ENCODE measurements around the gene PTP4A2.

The PTP4A2 gene

DNA sequence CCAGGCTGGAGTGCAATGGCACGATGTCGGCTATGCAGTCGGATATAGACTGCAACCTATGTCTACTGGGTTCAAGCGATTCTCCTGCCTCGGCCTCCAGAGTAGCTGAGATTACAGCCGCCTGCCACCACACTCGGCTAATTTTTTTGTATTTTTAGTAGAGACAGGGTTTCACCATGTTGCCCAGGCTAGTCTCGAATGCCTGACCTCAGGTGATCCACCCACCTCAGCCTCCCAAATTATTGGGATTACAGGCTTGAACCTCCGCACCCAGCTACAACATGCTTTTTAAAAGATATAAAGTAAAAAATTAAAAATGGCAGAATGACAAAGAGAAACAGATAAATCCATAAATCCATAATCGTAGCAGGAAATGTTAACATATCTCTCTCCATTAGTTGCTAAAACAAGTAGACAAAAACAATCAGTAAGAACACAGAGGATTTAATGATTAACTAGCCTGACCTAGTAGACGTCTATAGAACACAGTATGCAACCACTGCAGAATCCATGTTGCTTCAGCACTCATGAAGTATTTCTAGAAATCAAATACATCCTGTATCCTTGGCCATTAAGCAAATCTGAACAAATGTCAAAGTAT is 62.4 kb downstream of the PTP4A2 start:
- no peak overlapping the region for H3K4me2 ChIP-seq (ENCODE audit: low read depth, low read length, poor library complexity, severe bottlenecking)
- TF ChIP-seq, protein P1, sequence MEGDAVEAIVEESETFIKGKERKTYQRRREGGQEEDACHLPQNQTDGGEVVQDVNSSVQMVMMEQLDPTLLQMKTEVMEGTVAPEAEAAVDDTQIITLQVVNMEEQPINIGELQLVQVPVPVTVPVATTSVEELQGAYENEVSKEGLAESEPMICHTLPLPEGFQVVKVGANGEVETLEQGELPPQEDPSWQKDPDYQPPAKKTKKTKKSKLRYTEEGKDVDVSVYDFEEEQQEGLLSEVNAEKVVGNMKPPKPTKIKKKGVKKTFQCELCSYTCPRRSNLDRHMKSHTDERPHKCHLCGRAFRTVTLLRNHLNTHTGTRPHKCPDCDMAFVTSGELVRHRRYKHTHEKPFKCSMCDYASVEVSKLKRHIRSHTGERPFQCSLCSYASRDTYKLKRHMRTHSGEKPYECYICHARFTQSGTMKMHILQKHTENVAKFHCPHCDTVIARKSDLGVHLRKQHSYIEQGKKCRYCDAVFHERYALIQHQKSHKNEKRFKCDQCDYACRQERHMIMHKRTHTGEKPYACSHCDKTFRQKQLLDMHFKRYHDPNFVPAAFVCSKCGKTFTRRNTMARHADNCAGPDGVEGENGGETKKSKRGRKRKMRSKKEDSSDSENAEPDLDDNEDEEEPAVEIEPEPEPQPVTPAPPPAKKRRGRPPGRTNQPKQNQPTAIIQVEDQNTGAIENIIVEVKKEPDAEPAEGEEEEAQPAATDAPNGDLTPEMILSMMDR (conservative IDR thresholded peaks at IDR 0.05; ENCODE audit: low read length), result no peak
- TF ChIP-seq EZH2phosphoT487 (IDR thresholded peaks at IDR 0.05; ENCODE audit: borderline replicate concordance), result no peak
- peaks cover 3% of the 10 kb centered on the region for H3K4me1 ChIP-seq (ENCODE audit: insufficient read depth, low read length, poor library complexity, severe bottlenecking)
- no peak overlapping the region for H2AFZ ChIP-seq (ENCODE audit: low read length)
- H3K9ac ChIP-seq (ENCODE audit: low read depth, low read length, poor library complexity, severe bottlenecking), result no peak overlapping the region
- no peaks in the 10 kb centered on the region for H3K36me3 ChIP-seq (ENCODE audit: insufficient read depth, low read length)
- no peak overlapping the region for H3K4me3 ChIP-seq (ENCODE audit: low read length, poor library complexity, severe bottlenecking)
- H3F3A ChIP-seq (ENCODE audit: low read depth), result no peaks in the 10 kb centered on the region
- no peaks in the 10 kb centered on the region for H3K9me3 ChIP-seq (ENCODE audit: insufficient read depth, low read depth, low read length)
- H3K79me2 ChIP-seq (ENCODE audit: insufficient read depth, low read length), result no peaks in the 10 kb centered on the region
- H3K27me3 ChIP-seq (ENCODE audit: insufficient read depth, low read length, poor library complexity, severe bottlenecking), result no peaks in the 10 kb centered on the region
- H3K9me2 ChIP-seq (replicated peaks; ENCODE audit: low read depth, low read length), result no peaks in the 10 kb centered on the region
- H4K20me1 ChIP-seq (ENCODE audit: insufficient read depth, low read length, poor library complexity, severe bottlenecking), result no peaks in the 10 kb centered on the region

DNA sequence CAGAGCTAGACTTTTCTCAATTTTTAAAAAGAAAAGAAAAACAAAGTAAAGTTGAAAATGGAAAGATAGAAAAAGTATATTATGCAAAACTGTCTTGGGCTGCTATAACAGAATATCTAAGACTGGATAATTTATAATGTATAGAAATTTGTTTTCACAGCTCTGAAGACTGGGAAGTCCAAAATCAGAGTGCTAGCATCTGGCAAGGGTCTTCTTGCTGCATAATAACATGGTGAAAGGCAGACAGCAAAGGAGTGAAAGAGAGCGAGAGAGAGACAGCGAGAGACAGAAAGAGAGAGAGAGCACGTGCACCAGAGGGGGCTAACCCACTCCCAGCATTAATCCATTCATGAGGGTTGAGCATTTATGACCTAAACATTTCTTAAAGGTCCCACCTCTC is 63.2 kb downstream of the PTP4A2 start:
- H3K4me1 ChIP-seq (ENCODE audit: insufficient read depth, low read length, poor library complexity, severe bottlenecking), result no peaks in the 10 kb centered on the region
- no peaks in the 10 kb centered on the region for H3K36me3 ChIP-seq (ENCODE audit: insufficient read depth, low read length)
- no peaks in the 10 kb centered on the region for H3K79me2 ChIP-seq (ENCODE audit: insufficient read depth, low read length)
- H2AFZ ChIP-seq (ENCODE audit: low read length), result no peak overlapping the region
- no peak overlapping the region for H3K4me2 ChIP-seq (ENCODE audit: low read depth, low read length, poor library complexity, severe bottlenecking)
- no peaks in the 10 kb centered on the region for H3F3A ChIP-seq (ENCODE audit: low read depth)
- no peak overlapping the region for H3K9ac ChIP-seq (ENCODE audit: low read depth, low read length, poor library complexity, severe bottlenecking)
- no peaks in the 10 kb centered on the region for H3K9me2 ChIP-seq (replicated peaks; ENCODE audit: low read depth, low read length)
- H3K9me3 ChIP-seq (ENCODE audit: insufficient read depth, low read depth, low read length), result no peaks in the 10 kb centered on the region
- H3K27me3 ChIP-seq (ENCODE audit: insufficient read depth, low read length, poor library complexity, severe bottlenecking), result no peaks in the 10 kb centered on the region
- no peaks in the 10 kb centered on the region for H4K20me1 ChIP-seq (ENCODE audit: insufficient read depth, low read length, poor library complexity, severe bottlenecking)
- TF ChIP-seq, protein P1 (conservative IDR thresholded peaks at IDR 0.05; ENCODE audit: low read length), result no peak
- no peak for TF ChIP-seq EZH2phosphoT487 (IDR thresholded peaks at IDR 0.05; ENCODE audit: borderline replicate concordance)
- no peak overlapping the region for H3K4me3 ChIP-seq (ENCODE audit: low read length, poor library complexity, severe bottlenecking)

DNA sequence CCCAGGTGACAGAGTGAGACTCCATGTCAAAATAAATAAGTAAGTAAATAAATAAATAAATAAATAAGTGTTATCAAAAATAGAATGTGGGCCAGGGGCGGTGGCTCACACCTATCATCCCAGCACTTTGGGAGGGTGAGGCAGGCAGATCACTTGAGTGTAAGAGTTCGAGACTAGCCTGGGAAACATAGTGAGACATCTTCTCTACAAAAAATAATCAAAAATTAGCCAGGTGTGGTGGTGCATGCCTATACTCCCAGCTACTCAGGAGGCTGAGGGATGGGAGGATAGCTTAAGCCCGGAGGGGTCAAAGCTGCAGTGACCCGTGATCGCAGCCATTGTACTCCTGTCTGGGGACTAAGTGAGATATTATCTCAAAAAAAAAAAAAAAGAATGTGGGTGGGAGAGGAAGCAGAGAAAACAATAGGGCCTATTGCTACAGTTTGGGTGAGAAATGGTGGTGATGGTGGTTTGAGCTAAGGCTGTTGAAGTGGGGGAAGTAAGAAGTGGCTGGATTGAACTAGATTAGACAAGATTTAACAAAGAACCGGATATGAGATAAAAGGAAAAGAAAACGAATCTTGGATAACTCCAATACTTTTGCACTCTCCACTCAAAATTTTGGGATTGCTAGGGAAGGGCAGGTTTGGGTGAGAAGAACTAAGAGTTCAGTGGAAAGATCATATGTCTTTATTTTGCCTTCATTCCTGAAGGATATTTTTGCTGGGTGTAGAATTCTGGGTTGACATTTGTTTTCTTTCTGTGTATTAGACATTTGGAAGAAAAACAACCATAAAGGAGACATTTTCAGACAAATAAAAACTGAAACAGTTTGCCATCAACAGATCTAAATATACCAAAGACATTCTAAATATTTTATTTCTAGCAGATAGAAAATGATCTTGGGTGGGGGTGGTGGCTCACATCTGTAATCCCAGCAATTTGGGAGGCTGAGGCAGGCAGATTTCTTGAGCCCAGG is 65.2 kb downstream of the PTP4A2 start:
- no peak overlapping the region for H3K4me3 ChIP-seq (ENCODE audit: low read length, poor library complexity, severe bottlenecking)
- H3K9me3 ChIP-seq (ENCODE audit: insufficient read depth, low read depth, low read length), result no peaks in the 10 kb centered on the region
- H3K27me3 ChIP-seq (ENCODE audit: insufficient read depth, low read length, poor library complexity, severe bottlenecking), result no peaks in the 10 kb centered on the region
- H2AFZ ChIP-seq (ENCODE audit: low read length), result no peak overlapping the region
- H3K9me2 ChIP-seq (replicated peaks; ENCODE audit: low read depth, low read length), result no peaks in the 10 kb centered on the region
- H4K20me1 ChIP-seq (ENCODE audit: insufficient read depth, low read length, poor library complexity, severe bottlenecking), result no peaks in the 10 kb centered on the region
- no peaks in the 10 kb centered on the region for H3F3A ChIP-seq (ENCODE audit: low read depth)
- H3K79me2 ChIP-seq (ENCODE audit: insufficient read depth, low read length), result no peaks in the 10 kb centered on the region
- H3K9ac ChIP-seq (ENCODE audit: low read depth, low read length, poor library complexity, severe bottlenecking), result no peak overlapping the region
- no peak overlapping the region for H3K4me2 ChIP-seq (ENCODE audit: low read depth, low read length, poor library complexity, severe bottlenecking)
- TF ChIP-seq, protein P1 (conservative IDR thresholded peaks at IDR 0.05; ENCODE audit: low read length), result no peak
- no peaks in the 10 kb centered on the region for H3K4me1 ChIP-seq (ENCODE audit: insufficient read depth, low read length, poor library complexity, severe bottlenecking)
- H3K36me3 ChIP-seq (ENCODE audit: insufficient read depth, low read length), result no peaks in the 10 kb centered on the region
